H1 (cell line): Measurements from ENCODE around the gene CRYBG1. TPM values are rescaled to one million over a fixed set of nuclear protein-coding genes. Genes with fewer than 3 reads are reported as not detected.

Experiments used
- polyA plus RNA-seq, 7 experiments: library from polyadenylated mRNA; depleted of rRNA in 3 of 7; stranded (reverse) in 5 of 7; unstranded in 2 of 7; fragments of >200 nt in 5 of 7; fragments of 200-250 nt in 2 of 7; gene quantifications; 1 replicate in 5 of 7; 2 replicates in 1 of 7; 4 replicates in 1 of 7; pipeline versions ENCODE4 v1.2.1 to v1.2.3, GENCODE V29; 2011 to 2013; ENCODE audit warnings: missing spikeins in 2 of 7, mixed read lengths in 2 of 7
- small RNA-seq: library from polyadenylated mRNA; stranded (forward); fragments of <200 nt; extraction: miRNeasy Mini kit (QIAGEN cat#:217004); gene quantifications from one replicate; pipeline ENCODE3, GENCODE V24; 2013; ENCODE audit not compliant: insufficient read depth
- total RNA-seq: library from RNA; stranded (reverse); fragmentation: NEBNext Ultra II Directional; extraction: Animal tissue kit (Norgen Biotek cat#: 25700); gene quantifications from 2 replicates; pipeline ENCODE4 v1.2.1, GENCODE V29; 2021

CRYBG1 gene
- total and polyA plus RNA-seq, 2 of the 8 experiments (the other 6 are each of a cell fraction or from before 2014, with no cell fraction given): 2.2 to 11.6 TPM

Small RNA genes within 50 kb of the gene (small RNA-seq; reads per million reads assigned to genes)
- not detected for gene RF00019
- not detected for gene RNA5SP211
- not detected for gene RNU6-527P

Other genes with a start within 250 kb of the CRYBG1 start
- 39.0 and 39.8 TPM in 2 replicates for gene ATG5, start 35.0 kb upstream of the CRYBG1 start, total RNA-seq
- 10.2 and 18.2 TPM in 2 replicates for gene ATG5, start 35.0 kb upstream of the CRYBG1 start, polyA plus RNA-seq (2011; rRNA removed)